Kidney glomerular epithelial cell (primary cell): ENCODE data around the gene PHF12.

Experiments
- DNase-seq: peaks from one replicate; lab custom pipeline; 2025; lab: John Stamatoyannopoulos, UW

Gene PHF12

GRCh38 chr17:28975031-28975430, 23.7 kb upstream of the PHF12 start:
- no peak for DNase-seq

- no peak for DNase-seq
Observed at GRCh38 chr17:28974451-28974850, 23.1 kb upstream of the PHF12 start.

GRCh38 chr17:28973425-28973824, 22.1 kb upstream of the PHF12 start:
- peak; percentile 20 for DNase-seq

DNA sequence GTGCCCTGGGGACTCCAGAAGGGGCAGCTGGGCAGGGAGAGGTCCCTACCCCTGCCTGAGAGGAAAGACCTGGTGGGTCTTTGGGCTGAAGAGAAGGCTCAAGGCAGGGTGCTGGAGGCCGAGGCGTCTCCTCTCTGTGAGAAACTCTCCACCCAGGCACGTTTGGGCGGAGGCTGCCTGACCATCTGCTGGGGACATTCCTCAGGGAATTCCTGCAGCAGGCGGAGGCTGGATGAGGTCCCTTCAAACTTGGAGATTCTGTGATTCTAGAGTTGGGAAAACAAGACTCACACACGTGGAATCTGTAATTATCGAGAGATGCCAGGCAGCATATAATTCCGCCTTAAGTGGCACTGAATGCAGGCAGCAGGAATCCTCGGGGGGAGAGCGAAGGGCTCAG, 21.1 kb upstream of the PHF12 start:
- no peak for DNase-seq

DNA sequence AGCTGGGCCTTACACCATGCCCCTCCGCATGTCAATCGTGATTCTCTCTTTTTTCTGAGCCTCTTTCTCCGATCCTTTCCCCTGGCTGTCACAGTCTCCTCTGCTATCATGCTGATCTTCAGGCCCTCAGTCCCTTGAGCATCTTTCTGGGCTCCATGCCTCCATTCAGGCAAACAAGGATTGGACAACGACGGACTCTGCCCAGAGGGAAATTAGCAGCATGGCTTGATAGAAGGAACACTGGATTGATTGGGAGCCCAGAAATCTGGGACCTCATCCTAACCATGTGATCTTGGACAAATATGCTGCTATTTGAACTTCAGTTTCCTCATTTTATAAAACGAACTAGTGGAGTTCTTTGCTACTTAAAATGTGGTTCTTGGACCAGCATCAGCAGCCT, 19.6 kb upstream of the PHF12 start:
- DNase-seq, result no peak

- no peak for DNase-seq
Observed at GRCh38 chr17:28969706-28970393, 18.5 kb upstream of the PHF12 start.

DNA sequence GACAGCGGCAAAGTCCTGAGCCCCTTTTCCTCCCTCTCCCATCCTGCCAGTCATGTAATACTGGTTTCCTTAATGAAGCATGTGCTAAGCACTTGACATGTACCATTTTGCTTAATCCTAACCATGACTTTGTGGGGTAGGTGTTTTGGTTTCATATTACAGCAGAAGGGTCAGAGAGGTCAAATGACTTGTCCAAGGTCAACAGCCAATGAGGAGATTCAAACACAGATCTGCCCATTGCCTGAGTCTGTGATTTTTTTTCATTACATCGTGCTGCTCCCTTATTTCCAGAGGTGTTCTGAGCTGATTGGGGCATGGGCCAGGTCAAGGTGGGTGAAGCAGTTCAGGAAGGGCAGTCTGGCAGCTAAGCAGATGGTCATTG, 17.6 kb upstream of the PHF12 start:
- DNase-seq, result no peak

DNA sequence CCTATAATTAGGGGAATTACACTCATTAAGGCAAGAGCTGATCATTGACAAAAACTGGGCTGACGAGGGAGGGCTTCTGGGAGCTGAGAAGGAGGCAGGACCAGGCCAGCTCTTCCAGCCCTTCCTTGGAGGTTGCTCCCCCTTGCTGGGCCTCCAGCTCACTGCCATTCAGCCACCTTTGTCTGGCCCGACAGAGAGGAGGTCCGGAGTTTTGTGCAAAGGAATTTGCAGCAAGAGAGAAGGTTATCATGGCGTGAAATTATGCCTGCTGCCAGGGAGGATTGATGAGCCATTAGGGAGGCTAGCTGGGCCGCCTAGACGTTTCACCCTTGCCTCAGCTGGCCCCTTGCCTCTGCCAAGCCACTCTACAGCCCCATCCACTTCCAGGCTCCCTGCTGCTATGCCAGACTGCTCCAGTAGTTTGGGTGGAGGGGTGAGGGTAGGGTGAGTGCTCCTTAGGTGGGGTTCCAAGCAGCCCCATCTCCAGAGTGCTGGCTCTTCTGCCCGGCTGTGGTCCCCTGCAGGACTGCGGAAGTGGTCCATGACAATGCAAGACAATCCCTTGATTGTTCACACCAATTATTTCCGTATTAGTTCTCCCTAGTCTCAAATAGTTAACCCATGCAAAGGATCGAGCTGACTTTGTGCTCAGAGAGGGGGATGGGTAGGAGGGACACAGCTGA, 17.1 kb upstream of the PHF12 start:
- peak; percentile 56 for DNase-seq

DNA sequence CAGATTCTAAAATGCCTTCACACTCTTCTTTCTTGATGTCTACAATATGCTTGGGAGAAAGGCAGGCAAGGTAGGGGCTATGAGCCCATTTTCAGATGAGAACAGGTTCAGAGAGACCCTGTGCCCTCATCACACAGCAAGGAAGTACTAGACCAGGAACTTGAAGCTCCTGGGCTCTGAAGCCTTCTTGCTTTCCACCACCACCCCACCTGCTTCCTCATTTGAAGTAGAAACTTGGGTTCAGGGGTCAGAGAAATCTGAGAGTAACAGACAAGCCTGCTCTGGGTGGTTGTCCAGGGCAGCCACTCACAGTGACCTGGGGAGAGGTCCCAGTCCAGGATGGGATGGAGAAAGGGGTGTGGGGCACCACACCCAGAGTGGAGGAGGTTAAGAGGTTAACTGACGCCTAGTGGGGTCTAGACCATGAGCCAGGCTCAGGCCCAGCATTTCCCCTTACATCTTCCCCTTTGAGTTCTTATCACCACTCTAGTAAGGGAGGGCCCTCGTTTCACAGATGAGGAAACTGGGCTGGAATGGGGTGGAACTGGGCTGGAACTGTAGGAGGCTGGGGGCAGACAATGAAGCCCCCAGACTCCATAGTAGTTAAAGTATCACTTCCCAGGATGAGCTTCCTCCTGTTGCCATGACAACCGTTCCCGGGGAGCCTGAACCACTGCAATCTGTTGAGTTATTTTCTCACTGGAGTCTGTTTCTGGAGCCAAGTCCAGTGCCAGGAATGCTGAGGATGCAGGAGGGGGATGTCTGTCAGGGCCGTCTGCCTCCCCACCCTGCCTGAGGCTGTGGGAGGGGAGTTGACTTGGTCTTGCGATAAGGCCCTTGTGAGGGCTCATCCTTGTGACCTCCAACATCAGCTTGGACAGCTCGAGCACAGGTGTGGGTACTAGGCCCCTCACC, 16.2 kb upstream of the PHF12 start:
- DNase-seq, result no peak

DNA sequence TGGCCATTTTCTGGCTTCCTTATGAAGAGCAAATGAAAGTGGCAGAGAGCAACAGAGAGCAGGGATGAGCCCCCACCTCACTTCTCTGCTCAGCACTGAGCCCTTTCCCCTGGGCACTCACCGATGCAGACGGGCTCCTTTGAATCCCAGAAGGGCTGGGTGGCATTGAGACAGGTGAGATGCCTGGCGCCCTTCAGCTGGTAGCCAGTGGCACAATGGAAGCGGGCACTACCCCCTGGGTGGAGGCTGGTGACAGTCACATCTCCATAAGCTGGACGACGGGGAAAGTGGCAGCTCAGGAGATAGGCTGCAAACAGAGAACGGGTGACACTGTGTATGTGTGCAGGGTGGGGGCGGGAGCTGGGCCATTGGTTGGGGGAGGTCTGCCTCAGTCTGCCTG, 12.5 kb upstream of the PHF12 start:
- DNase-seq, result no peak

DNA sequence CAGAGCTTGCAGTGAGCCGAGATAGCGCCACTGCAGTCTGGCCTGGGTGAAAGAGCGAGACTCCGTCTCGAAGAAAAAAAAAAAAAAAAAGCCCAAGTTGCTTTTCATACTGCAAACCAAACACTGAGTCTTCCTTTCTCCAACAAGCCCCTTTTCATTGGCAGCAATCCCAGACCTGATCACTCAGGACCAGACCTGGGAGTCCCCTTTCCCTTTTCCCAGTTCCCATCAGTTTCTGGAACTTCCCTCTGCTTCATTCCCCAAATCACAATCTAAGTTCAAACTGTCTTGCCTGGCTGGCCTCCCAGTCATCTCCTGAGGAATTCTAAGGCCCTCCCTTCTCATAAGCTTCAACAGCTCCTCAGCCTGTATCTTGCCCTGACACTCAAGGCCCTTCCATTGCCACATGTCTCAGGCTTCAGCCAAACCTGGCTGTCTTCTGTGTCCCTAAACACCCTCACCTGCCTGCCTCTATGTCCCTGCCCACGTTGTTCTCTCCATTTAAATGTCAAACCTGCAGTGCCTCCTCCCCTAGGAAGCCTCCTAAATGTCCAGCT, 11.8 kb upstream of the PHF12 start:
- no peak for DNase-seq

DNA sequence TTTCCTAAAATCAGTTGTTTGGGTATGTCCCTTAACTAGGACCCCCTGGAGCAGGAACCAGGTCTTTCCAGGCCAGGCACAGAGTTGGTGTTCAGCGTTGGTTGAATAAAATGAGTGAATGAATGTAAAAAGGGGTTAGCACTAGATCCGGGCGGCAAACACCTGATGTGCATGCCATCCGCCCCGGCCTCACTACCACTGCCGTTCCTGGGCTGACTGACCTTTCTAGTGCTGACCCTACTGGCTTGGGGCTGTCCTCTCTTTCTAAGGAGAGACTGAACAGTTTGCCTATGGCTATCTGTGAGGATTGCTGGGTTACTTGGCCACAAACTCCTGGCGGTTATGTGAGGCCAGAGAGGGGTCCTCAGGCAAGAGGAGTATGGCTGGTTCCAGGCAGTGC, 10.1 kb upstream of the PHF12 start:
- DNase-seq, result no peak

DNA sequence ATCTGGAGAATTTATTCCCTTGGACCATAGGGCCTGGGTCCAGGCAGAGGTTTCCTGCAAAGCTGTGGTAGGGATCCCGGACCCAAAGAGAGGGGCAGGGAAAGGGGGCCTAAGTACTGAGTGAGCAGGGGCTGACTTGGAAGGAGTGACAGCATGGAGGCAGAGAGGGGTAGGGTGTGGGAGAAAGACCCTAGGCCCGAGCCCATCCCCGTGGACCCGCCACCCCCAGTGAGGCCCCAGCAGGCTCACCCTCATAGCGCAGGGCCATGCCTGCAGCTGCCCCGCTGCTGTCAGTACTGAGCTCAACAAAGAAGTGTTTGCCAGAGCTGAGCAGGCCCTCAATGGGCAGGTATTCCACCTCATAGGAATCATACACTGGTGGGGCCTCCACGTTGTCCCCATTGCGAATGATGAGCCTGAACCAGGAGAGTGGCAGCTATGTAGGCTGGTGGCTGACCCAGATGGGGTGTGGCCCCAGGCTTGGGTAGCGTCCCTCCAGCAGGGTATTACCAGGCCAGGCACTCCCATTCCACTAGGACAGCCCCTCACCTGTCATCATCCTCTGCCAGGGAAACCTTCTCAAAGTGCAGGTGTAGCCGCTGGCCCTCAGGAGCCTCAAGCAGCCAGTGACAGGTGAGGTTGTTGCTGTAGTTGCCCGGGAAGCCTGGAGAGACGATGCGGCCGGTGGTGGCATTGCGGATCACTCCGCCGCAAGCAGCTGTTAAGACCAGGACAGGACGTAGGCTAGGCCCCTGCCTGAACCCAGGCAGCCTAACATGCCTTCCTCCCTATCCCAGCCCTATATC, 9.1 kb upstream of the PHF12 start:
- no peak for DNase-seq

GRCh38 chr17:28959471-28959871, 8.2 kb upstream of the PHF12 start:
- no peak for DNase-seq

- DNase-seq, result no peak
Observed at GRCh38 chr17:28958820-28959455, 7.6 kb upstream of the PHF12 start.

GRCh38 chr17:28957992-28958355, 6.7 kb upstream of the PHF12 start:
- no peak for DNase-seq

- no peak for DNase-seq
Observed at GRCh38 chr17:28957277-28957991, 6.1 kb upstream of the PHF12 start.

DNA sequence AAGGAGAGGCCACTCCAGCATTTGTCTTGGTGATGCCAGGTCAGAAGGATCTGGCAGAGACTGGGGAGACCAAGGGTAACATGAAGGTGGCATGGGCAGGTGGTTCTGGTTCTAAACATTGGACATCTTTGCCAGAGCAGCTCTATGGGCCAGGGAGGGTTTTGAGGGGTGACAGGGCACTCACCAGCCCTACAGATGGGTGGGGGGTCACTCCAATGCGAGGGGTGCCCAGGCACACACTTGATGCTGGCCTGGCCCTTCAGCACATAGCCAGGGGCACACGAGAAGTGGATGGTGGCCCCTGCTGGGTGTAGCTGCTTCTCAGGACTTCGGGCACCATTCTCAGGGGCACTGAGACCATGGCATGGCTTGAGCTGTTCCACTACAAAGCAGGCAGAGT, 5.5 kb upstream of the PHF12 start:
- DNase-seq, result no peak

GRCh38 chr17:28956112-28956511, 4.8 kb upstream of the PHF12 start:
- no peak for DNase-seq

- no peak for DNase-seq
Observed at GRCh38 chr17:28955408-28955807, 4.1 kb upstream of the PHF12 start.

- no peak for DNase-seq
Observed at GRCh38 chr17:28954886-28955285, 3.6 kb upstream of the PHF12 start.
